ENCODE results near the gene PLCD1. TPM values are rescaled to one million over a fixed set of nuclear protein-coding genes. Genes with fewer than 3 reads are reported as not detected.

The PLCD1 gene
- total RNA-seq, 1 experiment from 2014 or later: 13.5 TPM

- TF ChIP-seq EZH2 (IDR thresholded peaks at IDR 0.05; ENCODE audit: low read depth): no peak
- TF ChIP-seq, protein P1, sequence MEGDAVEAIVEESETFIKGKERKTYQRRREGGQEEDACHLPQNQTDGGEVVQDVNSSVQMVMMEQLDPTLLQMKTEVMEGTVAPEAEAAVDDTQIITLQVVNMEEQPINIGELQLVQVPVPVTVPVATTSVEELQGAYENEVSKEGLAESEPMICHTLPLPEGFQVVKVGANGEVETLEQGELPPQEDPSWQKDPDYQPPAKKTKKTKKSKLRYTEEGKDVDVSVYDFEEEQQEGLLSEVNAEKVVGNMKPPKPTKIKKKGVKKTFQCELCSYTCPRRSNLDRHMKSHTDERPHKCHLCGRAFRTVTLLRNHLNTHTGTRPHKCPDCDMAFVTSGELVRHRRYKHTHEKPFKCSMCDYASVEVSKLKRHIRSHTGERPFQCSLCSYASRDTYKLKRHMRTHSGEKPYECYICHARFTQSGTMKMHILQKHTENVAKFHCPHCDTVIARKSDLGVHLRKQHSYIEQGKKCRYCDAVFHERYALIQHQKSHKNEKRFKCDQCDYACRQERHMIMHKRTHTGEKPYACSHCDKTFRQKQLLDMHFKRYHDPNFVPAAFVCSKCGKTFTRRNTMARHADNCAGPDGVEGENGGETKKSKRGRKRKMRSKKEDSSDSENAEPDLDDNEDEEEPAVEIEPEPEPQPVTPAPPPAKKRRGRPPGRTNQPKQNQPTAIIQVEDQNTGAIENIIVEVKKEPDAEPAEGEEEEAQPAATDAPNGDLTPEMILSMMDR (conservative IDR thresholded peaks at IDR 0.05): no peak
- H3K9me3 ChIP-seq (ENCODE audit: insufficient read depth, low read depth): no peaks in the 10 kb centered on the region
- CTCF ChIA-PET: no interaction called here
- peaks cover 12% of the 10 kb centered on the region; the same call in 1 of the 2 replicates for H3F3A ChIP-seq (ENCODE audit: insufficient read depth, low read depth)
- peaks cover 27% of the 10 kb centered on the region for H3K4me1 ChIP-seq (replicated peaks; ENCODE audit: insufficient read depth)
- H3K4me2 ChIP-seq: no peak overlapping the region
- no peaks in the 10 kb centered on the region for H4K20me1 ChIP-seq (ENCODE audit: insufficient read depth)
- no peak overlapping the region for H3K4me3 ChIP-seq
- H3K36me3 ChIP-seq (ENCODE audit: low read depth): peaks cover 6% of the 10 kb centered on the region; the same call in 1 of the 2 replicates
- H3K9me2 ChIP-seq (ENCODE audit: insufficient read depth): no peaks in the 10 kb centered on the region
- H3K27ac ChIP-seq: no peak overlapping the region
- POLR2A ChIA-PET (ENCODE audit: unreplicated experiment): no interaction called here
- DNase-seq: no peak
- intact Hi-C loops (cut with micrococcal nuclease; ENCODE audit: unreplicated experiment): no loop called here
- H3K27me3 ChIP-seq (ENCODE audit: insufficient read depth, low read depth): no peaks in the 10 kb centered on the region
- BruUV-seq (replicated peaks): no TSS peak
- H2AFZ ChIP-seq: no peak overlapping the region
- no peaks in the 10 kb centered on the region for H3K79me2 ChIP-seq (ENCODE audit: low read depth)
Measured at GRCh38 chr3:37982331-37982730, 47.1 kb downstream of the PLCD1 start.

- BruUV-seq (replicated peaks): no TSS peak
- ChIA-PET CTCF (interaction anchor here (0.6 kb wide), 1 partner anchor 19 kb away, joined by 3 read pairs; no protein-coding TSS in a partner anchor), POLR2A (ENCODE audit: unreplicated experiment) (no interaction called here)
- Histone ChIP-seq H3F3A (ENCODE audit: insufficient read depth, low read depth) (peaks cover 10% of the 10 kb centered on the region; the same call in 1 of the 2 replicates), H3K4me1 (replicated peaks; ENCODE audit: insufficient read depth) (peaks cover 18% of the 10 kb centered on the region), H3K4me3 (no peak overlapping the region), H3K27ac (no peak overlapping the region), H3K36me3 (ENCODE audit: low read depth) (peaks cover 6% of the 10 kb centered on the region; the same call in 1 of the 2 replicates), H2AFZ (no peak overlapping the region), H3K9me2 (ENCODE audit: insufficient read depth) (no peaks in the 10 kb centered on the region), H3K4me2 (no peak overlapping the region), H3K27me3 (ENCODE audit: insufficient read depth, low read depth) (no peaks in the 10 kb centered on the region), H3K9me3 (ENCODE audit: insufficient read depth, low read depth) (no peaks in the 10 kb centered on the region), H4K20me1 (ENCODE audit: insufficient read depth) (no peaks in the 10 kb centered on the region), H3K79me2 (ENCODE audit: low read depth) (no peaks in the 10 kb centered on the region)
- intact Hi-C loops (cut with micrococcal nuclease; ENCODE audit: unreplicated experiment): no loop called here
- DNase-seq: peak in 1 of 2 experiments; percentile 62
- TF ChIP-seq, protein P1 (conservative IDR thresholded peaks at IDR 0.05): no peak
- no peak for TF ChIP-seq EZH2 (IDR thresholded peaks at IDR 0.05; ENCODE audit: low read depth)
Measured at GRCh38 chr3:37981348-37981664, 48.1 kb downstream of the PLCD1 start.

GRCh38 chr3:37980462-37981347, 48.7 kb downstream of the PLCD1 start:
- POLR2A ChIA-PET (ENCODE audit: unreplicated experiment): no interaction called here
- BruUV-seq (replicated peaks): no TSS peak
- H2AFZ ChIP-seq: no peak overlapping the region
- H3K4me2 ChIP-seq: no peak overlapping the region
- intact Hi-C loops (cut with micrococcal nuclease; ENCODE audit: unreplicated experiment): no loop called here
- peaks cover 10% of the 10 kb centered on the region; the same call in 1 of the 2 replicates for H3F3A ChIP-seq (ENCODE audit: insufficient read depth, low read depth)
- no peak overlapping the region for H3K27ac ChIP-seq
- peaks cover 6% of the 10 kb centered on the region; the same call in 1 of the 2 replicates for H3K36me3 ChIP-seq (ENCODE audit: low read depth)
- no peaks in the 10 kb centered on the region for H3K9me3 ChIP-seq (ENCODE audit: insufficient read depth, low read depth)
- no peaks in the 10 kb centered on the region for H4K20me1 ChIP-seq (ENCODE audit: insufficient read depth)
- no peaks in the 10 kb centered on the region for H3K27me3 ChIP-seq (ENCODE audit: insufficient read depth, low read depth)
- CTCF ChIA-PET: interaction anchor here (0.6 kb wide), 2 partner anchors 20 to 191 kb away, joined by 3 read pairs; no protein-coding TSS in a partner anchor
- no peak for TF ChIP-seq EZH2 (IDR thresholded peaks at IDR 0.05; ENCODE audit: low read depth)
- TF ChIP-seq, protein P1 (conservative IDR thresholded peaks at IDR 0.05): no peak
- H3K79me2 ChIP-seq (ENCODE audit: low read depth): no peaks in the 10 kb centered on the region
- H3K9me2 ChIP-seq (ENCODE audit: insufficient read depth): no peaks in the 10 kb centered on the region
- DNase-seq: no peak
- H3K4me3 ChIP-seq: no peak overlapping the region
- peaks cover 12% of the 10 kb centered on the region; the same call in 1 of the 2 replicates for H3K4me1 ChIP-seq (replicated peaks; ENCODE audit: insufficient read depth)
